GM19324 (cell line): ENCODE results near the gene TTLL4.
A peak's percentile ranks its signal among the peaks of the same experiment; 100 is the strongest.
"Not testable (repeated sequence)": the region's sequence is repeated elsewhere in the genome, so short reads cannot be mapped to it uniquely, and the experiment has no call there.

ENCODE experiments used
- ATAC-seq: cut with Tn5 transposase; IDR thresholded peaks from one replicate; pipeline ENCODE4 v1.9.1; 2021; ENCODE audit warnings: mild to moderate bottlenecking, moderate library complexity; ENCODE audit not compliant: unreplicated experiment, low FRiP score

TTLL4 gene, protein sequence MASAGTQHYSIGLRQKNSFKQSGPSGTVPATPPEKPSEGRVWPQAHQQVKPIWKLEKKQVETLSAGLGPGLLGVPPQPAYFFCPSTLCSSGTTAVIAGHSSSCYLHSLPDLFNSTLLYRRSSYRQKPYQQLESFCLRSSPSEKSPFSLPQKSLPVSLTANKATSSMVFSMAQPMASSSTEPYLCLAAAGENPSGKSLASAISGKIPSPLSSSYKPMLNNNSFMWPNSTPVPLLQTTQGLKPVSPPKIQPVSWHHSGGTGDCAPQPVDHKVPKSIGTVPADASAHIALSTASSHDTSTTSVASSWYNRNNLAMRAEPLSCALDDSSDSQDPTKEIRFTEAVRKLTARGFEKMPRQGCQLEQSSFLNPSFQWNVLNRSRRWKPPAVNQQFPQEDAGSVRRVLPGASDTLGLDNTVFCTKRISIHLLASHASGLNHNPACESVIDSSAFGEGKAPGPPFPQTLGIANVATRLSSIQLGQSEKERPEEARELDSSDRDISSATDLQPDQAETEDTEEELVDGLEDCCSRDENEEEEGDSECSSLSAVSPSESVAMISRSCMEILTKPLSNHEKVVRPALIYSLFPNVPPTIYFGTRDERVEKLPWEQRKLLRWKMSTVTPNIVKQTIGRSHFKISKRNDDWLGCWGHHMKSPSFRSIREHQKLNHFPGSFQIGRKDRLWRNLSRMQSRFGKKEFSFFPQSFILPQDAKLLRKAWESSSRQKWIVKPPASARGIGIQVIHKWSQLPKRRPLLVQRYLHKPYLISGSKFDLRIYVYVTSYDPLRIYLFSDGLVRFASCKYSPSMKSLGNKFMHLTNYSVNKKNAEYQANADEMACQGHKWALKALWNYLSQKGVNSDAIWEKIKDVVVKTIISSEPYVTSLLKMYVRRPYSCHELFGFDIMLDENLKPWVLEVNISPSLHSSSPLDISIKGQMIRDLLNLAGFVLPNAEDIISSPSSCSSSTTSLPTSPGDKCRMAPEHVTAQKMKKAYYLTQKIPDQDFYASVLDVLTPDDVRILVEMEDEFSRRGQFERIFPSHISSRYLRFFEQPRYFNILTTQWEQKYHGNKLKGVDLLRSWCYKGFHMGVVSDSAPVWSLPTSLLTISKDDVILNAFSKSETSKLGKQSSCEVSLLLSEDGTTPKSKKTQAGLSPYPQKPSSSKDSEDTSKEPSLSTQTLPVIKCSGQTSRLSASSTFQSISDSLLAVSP

GRCh38 chr2:218710687-218711549 lies at the start of gene TTLL4:
Gene TTLL4 (plus strand): TSS chr2:218710835. CDS start chr2:218737677, 26,842 bp downstream.
- peak; percentile 95 for ATAC-seq

GRCh38 chr2:218662377-218662776 lies 48.3 kb upstream of the TTLL4 start:
- ATAC-seq = no peak

GRCh38 chr2:218662827-218663226 lies 47.8 kb upstream of the TTLL4 start:
- ATAC-seq = no peak

- ATAC-seq = no peak
Measured at GRCh38 chr2:218663901-218664300, 46.7 kb upstream of the TTLL4 start.

DNA sequence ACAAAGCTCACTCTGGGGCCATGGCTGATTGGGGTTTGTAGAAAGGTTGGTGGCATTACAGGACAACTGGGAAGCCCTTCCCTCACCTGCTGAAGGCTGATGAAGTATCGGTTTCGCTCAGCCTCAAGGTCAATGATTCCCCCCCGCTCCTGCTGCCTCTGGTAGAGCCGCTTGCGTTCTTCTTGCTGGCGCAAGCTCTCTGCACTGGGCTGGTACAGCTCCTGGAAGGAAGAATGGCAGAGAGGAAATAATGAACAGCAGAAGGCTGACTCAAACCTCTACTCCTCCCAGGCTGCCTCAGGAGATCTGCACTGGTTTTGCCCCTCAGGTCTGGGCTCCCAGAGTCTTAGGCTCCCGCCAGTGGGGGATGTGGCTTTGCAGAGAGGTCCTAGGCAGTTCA lies 46.0 kb upstream of the TTLL4 start:
- ATAC-seq = no peak

DNA sequence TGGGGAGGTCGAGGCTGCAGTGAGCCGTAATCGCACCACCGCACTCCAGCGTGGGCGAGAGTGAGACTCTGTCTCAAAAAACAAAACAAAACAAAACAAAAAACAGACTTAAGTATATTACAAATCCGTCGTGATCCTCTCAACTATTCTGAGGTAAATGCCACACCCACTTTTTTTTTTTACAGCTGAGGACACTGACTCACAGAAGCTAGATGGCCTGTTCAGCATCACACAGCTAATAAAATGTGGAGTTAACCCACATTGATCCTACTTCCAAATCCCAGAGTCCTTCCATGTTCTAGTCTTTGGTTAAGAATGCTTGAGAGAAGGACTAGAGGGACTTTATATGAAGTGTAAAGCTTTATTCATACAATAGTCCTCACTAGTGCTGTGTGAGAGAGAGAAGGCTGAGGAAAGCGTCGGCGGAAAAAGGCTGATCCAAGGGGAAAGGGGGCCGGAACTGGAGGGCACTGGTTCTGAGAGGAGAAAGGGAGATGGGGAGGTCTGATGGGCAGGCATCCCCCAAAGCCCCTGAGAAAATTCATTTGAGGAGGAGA lies 39.5 kb upstream of the TTLL4 start:
- ATAC-seq = no peak

- peak; percentile 96 for ATAC-seq
Measured at GRCh38 chr2:218671654-218672566, 38.7 kb upstream of the TTLL4 start, which contains the start of the genes RNF25 and STK36. Gene RNF25 (minus strand): TSS chr2:218672002. CDS start chr2:218671970, 32 bp downstream. Gene STK36 (plus strand): TSS chr2:218672086. CDS start chr2:218672830, 744 bp downstream.

- ATAC-seq = no peak
Measured at GRCh38 chr2:218679119-218679518, 31.5 kb upstream of the TTLL4 start.

DNA sequence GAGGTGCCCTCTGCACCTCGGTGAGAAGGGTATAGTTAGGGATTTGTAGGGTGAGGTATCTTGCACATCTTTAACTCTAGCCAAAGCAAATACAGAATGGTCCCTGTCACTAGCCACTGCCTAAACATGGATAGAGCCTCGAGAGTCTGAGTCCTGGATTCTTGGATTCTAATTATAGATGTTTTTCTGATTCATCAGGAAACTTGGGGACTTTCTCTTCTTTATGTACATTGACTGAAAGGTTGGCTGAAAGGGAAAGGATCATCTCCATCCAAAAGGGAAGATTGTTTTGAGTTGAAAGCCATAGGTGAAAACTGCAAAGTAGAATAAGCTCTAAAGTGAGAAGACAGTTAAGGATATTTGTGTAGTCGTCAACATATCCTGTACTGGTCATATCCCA lies 30.6 kb upstream of the TTLL4 start:
- no peak for ATAC-seq

DNA sequence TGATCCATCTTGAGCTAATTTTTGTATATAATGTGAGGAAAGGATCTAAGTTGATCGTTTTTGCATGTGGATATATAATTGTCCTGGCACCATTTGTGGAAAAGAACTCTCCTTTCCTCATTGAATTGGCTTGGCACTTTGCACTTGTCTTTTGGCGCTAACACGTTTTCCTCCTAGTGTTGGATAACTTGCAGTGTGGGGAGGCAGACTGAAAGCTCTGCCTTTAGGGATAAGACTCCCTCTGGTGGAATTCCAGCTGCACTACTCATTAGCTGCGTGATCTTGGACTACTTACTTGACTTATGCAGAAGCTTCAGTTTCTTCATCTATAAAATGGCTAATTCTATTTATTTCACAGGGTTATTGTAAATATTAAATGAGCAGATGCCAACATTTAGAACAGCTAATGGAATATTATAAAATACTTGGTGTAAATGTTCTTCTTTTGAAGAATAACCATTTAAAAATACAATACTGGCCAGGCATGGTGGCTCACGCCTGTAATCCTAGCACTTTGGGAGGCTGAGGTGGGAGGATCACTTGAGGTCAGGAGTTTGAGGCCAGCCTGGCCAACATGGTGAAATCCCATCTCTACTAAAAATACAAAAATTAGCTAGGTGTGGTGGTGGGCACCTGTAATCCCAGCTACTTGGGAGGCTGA lies 23.1 kb upstream of the TTLL4 start:
- not testable (repeated sequence) for ATAC-seq

DNA sequence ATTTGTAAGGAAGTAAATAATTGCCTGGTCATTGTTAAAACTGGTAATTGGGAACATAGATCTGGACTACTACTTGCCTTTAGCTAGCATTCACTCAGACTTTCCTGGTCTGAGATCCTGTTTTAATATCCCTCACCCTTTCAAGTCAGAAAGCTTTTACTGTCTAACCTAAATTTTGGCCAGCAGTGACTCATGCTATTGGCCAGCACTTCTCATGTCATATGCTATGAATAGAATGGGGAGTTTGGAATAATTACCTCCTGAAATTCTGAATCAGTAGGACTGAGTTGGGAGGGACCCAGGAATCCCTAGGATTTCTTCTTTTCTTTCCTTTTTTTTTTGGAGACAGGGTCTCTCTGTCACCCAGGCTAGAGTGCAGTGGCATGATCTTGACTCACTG lies 19.4 kb upstream of the TTLL4 start:
- ATAC-seq = no peak

GRCh38 chr2:218694405-218695145 lies 16.1 kb upstream of the TTLL4 start:
- no peak for ATAC-seq

GRCh38 chr2:218698885-218699284 lies 11.8 kb upstream of the TTLL4 start:
- no peak for ATAC-seq

DNA sequence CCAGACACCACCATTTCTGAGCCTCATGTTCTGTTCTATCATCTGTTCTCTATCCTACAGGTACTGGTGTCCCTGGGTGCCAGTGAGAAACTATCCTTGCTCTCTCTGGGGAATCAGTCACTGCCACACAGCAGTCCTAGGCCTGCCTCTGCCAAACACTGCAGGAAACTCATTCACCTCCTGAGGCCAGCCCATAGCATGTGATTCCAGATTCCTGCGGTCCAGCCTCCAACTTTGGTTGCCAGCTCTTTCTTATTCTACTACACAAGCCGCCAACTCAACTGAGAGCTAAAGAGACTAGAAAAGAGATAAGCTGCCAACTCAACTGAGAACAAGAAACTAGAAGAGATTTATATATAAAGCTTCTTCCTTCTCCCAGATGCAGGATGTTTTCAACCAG lies 8.8 kb upstream of the TTLL4 start:
- no peak for ATAC-seq

DNA sequence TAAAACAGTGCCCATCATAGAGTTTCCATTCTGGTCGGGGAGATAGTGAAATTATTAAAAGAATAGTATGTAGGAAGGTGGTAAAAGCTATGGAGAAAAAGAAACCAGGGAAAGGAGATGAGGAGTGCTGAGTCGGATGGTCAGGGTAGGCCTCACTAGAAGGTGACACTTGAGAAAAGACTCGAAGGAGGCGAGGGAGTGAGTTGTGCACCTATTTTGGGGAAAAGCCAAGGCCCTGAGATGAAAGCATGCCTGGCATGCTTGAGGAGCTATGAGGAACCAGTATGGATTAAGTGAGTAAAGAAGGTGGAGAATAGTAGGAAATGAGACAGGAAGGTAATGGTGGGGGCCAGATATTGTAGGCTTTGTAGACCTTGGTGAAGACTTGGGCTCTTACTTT lies 7.3 kb upstream of the TTLL4 start:
- no peak for ATAC-seq

DNA sequence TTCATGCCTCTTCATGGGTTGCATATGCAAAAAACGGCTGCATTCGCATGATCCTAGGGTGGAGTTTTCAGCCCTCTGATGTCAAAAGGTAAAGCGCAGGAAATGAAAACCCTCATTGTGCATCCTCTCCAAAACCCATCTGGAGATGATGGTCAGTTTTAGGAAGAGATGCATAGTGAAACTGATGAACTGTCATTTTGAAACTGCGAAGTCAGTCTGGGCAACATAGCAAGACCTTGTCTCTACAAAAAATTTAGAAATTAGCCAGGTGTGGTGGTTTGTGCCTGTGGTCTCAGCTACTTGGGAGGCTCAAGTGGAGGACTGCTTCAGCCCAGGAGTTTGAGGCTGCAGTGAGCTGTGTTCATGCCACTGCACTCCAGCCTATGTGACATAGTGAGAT lies 2.5 kb upstream of the TTLL4 start:
- ATAC-seq = no peak

DNA sequence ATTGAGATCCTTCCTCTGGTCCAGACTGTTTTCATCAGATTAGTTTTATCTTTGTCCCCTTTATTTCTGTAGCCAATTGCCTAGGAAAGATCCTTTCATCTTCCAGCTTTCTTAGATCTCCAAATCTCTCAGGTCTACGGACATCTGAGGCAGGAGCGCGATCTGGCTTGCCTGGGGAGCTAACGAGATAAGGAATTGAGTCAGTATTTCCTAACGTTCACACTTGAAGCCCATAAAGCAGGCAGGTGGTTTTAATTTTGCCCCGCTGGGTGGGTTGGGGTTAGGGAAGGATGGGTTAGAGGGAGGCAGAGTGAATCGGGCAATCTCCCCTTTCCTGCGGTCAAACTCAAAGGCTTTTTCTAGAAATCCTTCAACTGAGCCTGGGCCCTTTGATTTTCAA lies 727 bp upstream of the TTLL4 start:
- no peak for ATAC-seq
